ENCODE data around the gene QKI.

The QKI gene

GRCh38 chr6:163406366-163406765 lies 8.2 kb upstream of the QKI start:
- no peak for TF ChIP-seq CTCF (IDR thresholded peaks at IDR 0.05; ENCODE audit: borderline replicate concordance, insufficient read depth, low read depth, low read length)
- no peak overlapping the region for H3K4me3 ChIP-seq (ENCODE audit: low read depth, low read length)

- TF ChIP-seq CTCF (IDR thresholded peaks at IDR 0.05; ENCODE audit: borderline replicate concordance, insufficient read depth, low read depth, low read length), result no peak
- no peak overlapping the region for H3K4me3 ChIP-seq (ENCODE audit: low read depth, low read length)
Measured at GRCh38 chr6:163406830-163407229, 7.7 kb upstream of the QKI start.

DNA sequence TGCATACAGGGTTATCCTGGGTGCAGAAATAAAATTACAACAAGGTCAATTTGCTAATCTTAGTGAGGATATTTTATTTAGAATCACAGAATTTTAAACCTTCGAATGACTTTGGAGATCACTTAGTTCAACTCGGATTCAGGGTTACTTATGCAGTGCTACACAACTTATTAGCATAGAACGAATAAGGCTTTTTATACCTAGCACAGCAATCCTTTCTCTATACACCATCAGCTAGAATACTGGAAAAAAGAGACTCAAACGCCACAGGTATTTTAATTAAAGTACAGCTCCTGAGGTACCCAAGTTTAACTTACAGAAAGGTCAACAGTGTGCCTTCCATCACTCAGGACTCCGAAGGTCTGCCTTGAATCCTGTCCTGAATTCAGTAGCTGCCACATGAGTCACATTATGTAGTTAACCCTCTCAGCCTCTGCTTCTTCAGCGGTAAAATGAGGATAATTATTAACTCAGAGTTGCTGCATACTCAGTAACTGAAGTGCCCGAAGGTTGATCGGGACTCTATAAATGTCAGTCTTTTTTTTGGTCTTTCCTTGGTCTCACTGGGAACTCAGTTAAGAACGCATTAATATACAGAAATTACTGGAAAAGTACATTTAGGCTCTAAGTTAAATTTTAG lies 6.0 kb upstream of the QKI start:
- TF ChIP-seq CTCF (IDR thresholded peaks at IDR 0.05; ENCODE audit: borderline replicate concordance, insufficient read depth, low read depth, low read length), result no peak
- no peak overlapping the region for H3K4me3 ChIP-seq (ENCODE audit: low read depth, low read length)

GRCh38 chr6:163409712-163410111 lies 4.8 kb upstream of the QKI start:
- no peak for TF ChIP-seq CTCF (IDR thresholded peaks at IDR 0.05; ENCODE audit: borderline replicate concordance, insufficient read depth, low read depth, low read length)
- no peak overlapping the region for H3K4me3 ChIP-seq (ENCODE audit: low read depth, low read length)

- no peak for TF ChIP-seq CTCF (IDR thresholded peaks at IDR 0.05; ENCODE audit: borderline replicate concordance, insufficient read depth, low read depth, low read length)
Measured at GRCh38 chr6:163412341-163412740, 2.2 kb upstream of the QKI start.

GRCh38 chr6:163412801-163413344 lies 1.6 kb upstream of the QKI start:
- H3K4me3 ChIP-seq (ENCODE audit: low read depth, low read length), result peak overlapping the region; percentile 73
- no peak for TF ChIP-seq CTCF (IDR thresholded peaks at IDR 0.05; ENCODE audit: borderline replicate concordance, insufficient read depth, low read depth, low read length)

More at GRCh38 chr6:163412341-163412740, 2.2 kb upstream of the QKI start:
- H3K4me3 ChIP-seq (ENCODE audit: low read depth, low read length), result no peak overlapping the region
